ENCODE data around the gene COMP. TPM values are rescaled to one million over a fixed set of nuclear protein-coding genes. Genes with fewer than 3 reads are reported as not detected.
"Not testable (repeated sequence)": the region's sequence is repeated elsewhere in the genome, so short reads cannot be mapped to it uniquely, and the experiment has no call there.

The COMP gene
- total and polyA plus RNA-seq, 9 donors, result 0.88 to 96.3 (median 8.7) TPM

GRCh38 chr19:18737954-18738351 is 53.2 kb downstream of the COMP start:
- WGBS (ENCODE audit: insufficient coverage), result 80% methylated on average over 1 of the region's 1 CpG
- peaks cover 68% of the 10 kb centered on the region for H3K4me1 ChIP-seq (ENCODE audit: control insufficient read depth, insufficient read depth, low read length)

GRCh38 chr19:18737337-18737953 is 53.7 kb downstream of the COMP start:
- WGBS (ENCODE audit: insufficient coverage), result 47% methylated on average over 6 of the region's 10 CpGs
- H3K4me1 ChIP-seq (ENCODE audit: control insufficient read depth, insufficient read depth, low read length), result peaks cover 64% of the 10 kb centered on the region

More at GRCh38 chr19:18737954-18738351, 53.2 kb downstream of the COMP start:
- no peaks in the 10 kb centered on the region for H3K27me3 ChIP-seq (ENCODE audit: control insufficient read depth, insufficient read depth, low read length)
- no peaks in the 10 kb centered on the region for H3K36me3 ChIP-seq (ENCODE audit: control insufficient read depth, insufficient read depth, low read length)
- no peak overlapping the region for H3K27ac ChIP-seq (ENCODE audit: low read length)
- no peaks in the 10 kb centered on the region for H3K9me3 ChIP-seq (replicated peaks; ENCODE audit: control insufficient read depth, low read depth, low read length)
- H3K4me3 ChIP-seq (ENCODE audit: low read length), result no peak overlapping the region
- no peak for DNase-seq

GRCh38 chr19:18736415-18737336 is 54.4 kb downstream of the COMP start:
- Histone ChIP-seq H3K9me3 (replicated peaks; ENCODE audit: control insufficient read depth, low read depth, low read length) (no peaks in the 10 kb centered on the region), H3K36me3 (ENCODE audit: control insufficient read depth, insufficient read depth, low read length) (no peaks in the 10 kb centered on the region), H3K27me3 (ENCODE audit: control insufficient read depth, insufficient read depth, low read length) (no peaks in the 10 kb centered on the region), H3K4me1 (ENCODE audit: control insufficient read depth, insufficient read depth, low read length) (peaks cover 57% of the 10 kb centered on the region), H3K4me3 (ENCODE audit: low read length) (no peak overlapping the region), H3K27ac (ENCODE audit: low read length) (no peak overlapping the region)
- WGBS (ENCODE audit: insufficient coverage), result 71% methylated on average over 20 of the region's 27 CpGs
- peak; percentile 72 for DNase-seq

More at GRCh38 chr19:18737337-18737953, 53.7 kb downstream of the COMP start:
- Histone ChIP-seq H3K36me3 (ENCODE audit: control insufficient read depth, insufficient read depth, low read length) (no peaks in the 10 kb centered on the region), H3K27ac (ENCODE audit: low read length) (no peak overlapping the region), H3K9me3 (replicated peaks; ENCODE audit: control insufficient read depth, low read depth, low read length) (no peaks in the 10 kb centered on the region), H3K4me3 (ENCODE audit: low read length) (no peak overlapping the region), H3K27me3 (ENCODE audit: control insufficient read depth, insufficient read depth, low read length) (no peaks in the 10 kb centered on the region)
- no peak for DNase-seq

GRCh38 chr19:18735752-18736151 is 55.4 kb downstream of the COMP start:
- Histone ChIP-seq H3K4me3 (ENCODE audit: low read length) (no peak overlapping the region), H3K36me3 (ENCODE audit: control insufficient read depth, insufficient read depth, low read length) (no peaks in the 10 kb centered on the region), H3K27ac (ENCODE audit: low read length) (peak overlapping the region; percentile 42), H3K27me3 (ENCODE audit: control insufficient read depth, insufficient read depth, low read length) (no peaks in the 10 kb centered on the region), H3K4me1 (ENCODE audit: control insufficient read depth, insufficient read depth, low read length) (peaks cover 54% of the 10 kb centered on the region), H3K9me3 (replicated peaks; ENCODE audit: control insufficient read depth, low read depth, low read length) (no peaks in the 10 kb centered on the region)
- WGBS (ENCODE audit: insufficient coverage), result 81% methylated on average over 7 of the region's 9 CpGs
- peak; percentile 58 for DNase-seq

- no peaks in the 10 kb centered on the region for H3K9me3 ChIP-seq (replicated peaks; ENCODE audit: control insufficient read depth, low read depth, low read length)
- no peak for DNase-seq
- WGBS (ENCODE audit: insufficient coverage), result 83% methylated on average over 14 of the region's 14 CpGs
- H3K27ac ChIP-seq (ENCODE audit: low read length), result peak overlapping the region; percentile 42
- H3K36me3 ChIP-seq (ENCODE audit: control insufficient read depth, insufficient read depth, low read length), result no peaks in the 10 kb centered on the region
- H3K4me1 ChIP-seq (ENCODE audit: control insufficient read depth, insufficient read depth, low read length), result peaks cover 52% of the 10 kb centered on the region
- no peaks in the 10 kb centered on the region for H3K27me3 ChIP-seq (ENCODE audit: control insufficient read depth, insufficient read depth, low read length)
- H3K4me3 ChIP-seq (ENCODE audit: low read length), result no peak overlapping the region
Observed at GRCh38 chr19:18735324-18735723, 55.8 kb downstream of the COMP start.

GRCh38 chr19:18733762-18734332 is 57.3 kb downstream of the COMP start:
- DNase-seq; H3K9me3 ChIP-seq (replicated peaks; ENCODE audit: control insufficient read depth, low read depth, low read length); H3K4me3 ChIP-seq (ENCODE audit: low read length); H3K27me3 ChIP-seq (ENCODE audit: control insufficient read depth, insufficient read depth, low read length); H3K36me3 ChIP-seq (ENCODE audit: control insufficient read depth, insufficient read depth, low read length); H3K27ac ChIP-seq (ENCODE audit: low read length): not testable (repeated sequence)
- peaks cover 50% of the 10 kb centered on the region for H3K4me1 ChIP-seq (ENCODE audit: control insufficient read depth, insufficient read depth, low read length)
- 77% methylated on average over 9 of the region's 11 CpGs for WGBS (ENCODE audit: insufficient coverage)

- no peak overlapping the region for H3K4me3 ChIP-seq (ENCODE audit: low read length)
- H3K4me1 ChIP-seq (ENCODE audit: control insufficient read depth, insufficient read depth, low read length), result peaks cover 50% of the 10 kb centered on the region
- peak overlapping the region; percentile 35 for H3K27ac ChIP-seq (ENCODE audit: low read length)
- no peaks in the 10 kb centered on the region for H3K9me3 ChIP-seq (replicated peaks; ENCODE audit: control insufficient read depth, low read depth, low read length)
- H3K27me3 ChIP-seq (ENCODE audit: control insufficient read depth, insufficient read depth, low read length), result no peaks in the 10 kb centered on the region
- WGBS (ENCODE audit: insufficient coverage), result 39% methylated on average over 2 of the region's 11 CpGs
- no peaks in the 10 kb centered on the region for H3K36me3 ChIP-seq (ENCODE audit: control insufficient read depth, insufficient read depth, low read length)
- peak; percentile 61 for DNase-seq
Observed at GRCh38 chr19:18733196-18733647, 57.9 kb downstream of the COMP start.

Other genes with a start within 250 kb of the COMP start
- 98.8 TPM for gene FKBP8, start 247.7 kb downstream of the COMP start, total RNA-seq
- gene FKBP8, start 247.7 kb downstream of the COMP start, polyA plus RNA-seq (ENCODE audit: insufficient read depth in 1 of 8, insufficient read length in 8 of 8, low replicate concordance in 1 of 8), result 100 to 1,000 TPM; 124 to 150 (median 137) TPM
- 47.1 TPM for gene KXD1, start 233.4 kb downstream of the COMP start, total RNA-seq
- gene KXD1, start 233.4 kb downstream of the COMP start, polyA plus RNA-seq (ENCODE audit: insufficient read depth in 1 of 8, insufficient read length in 8 of 8, low replicate concordance in 1 of 8), result 10 to 100 TPM; 60.1 to 82.3 (median 75.3) TPM
- gene UBA52, start 219.4 kb downstream of the COMP start, total RNA-seq, result 1,370 TPM
- 1,000 to 10,000 TPM; 1,127 to 1,404 (median 1,245) TPM for gene UBA52, start 219.4 kb downstream of the COMP start, polyA plus RNA-seq (ENCODE audit: insufficient read depth in 1 of 8, insufficient read length in 8 of 8, low replicate concordance in 1 of 8)
- gene REX1BD, start 202.5 kb downstream of the COMP start, total RNA-seq, result 61.5 TPM
- 10 to 100 TPM; 27.4 to 45.1 (median 36.1) TPM for gene REX1BD, start 202.5 kb downstream of the COMP start, polyA plus RNA-seq (ENCODE audit: insufficient read depth in 1 of 8, insufficient read length in 8 of 8, low replicate concordance in 1 of 8)
- 35.0 TPM for gene CRLF1, start 184.5 kb downstream of the COMP start, total RNA-seq
- 10 to 100 TPM; 11.0 to 52.6 (median 36.1) TPM for gene CRLF1, start 184.5 kb downstream of the COMP start, polyA plus RNA-seq (ENCODE audit: insufficient read depth in 1 of 8, insufficient read length in 8 of 8, low replicate concordance in 1 of 8)
- 3.9 TPM for gene TMEM59L, start 178.4 kb downstream of the COMP start, total RNA-seq
- 10 to 100 TPM in 7 of 8 donors, 1 to 10 TPM in 1; 4.4 to 23.6 (median 15.1) TPM for gene TMEM59L, start 178.4 kb downstream of the COMP start, polyA plus RNA-seq (ENCODE audit: insufficient read depth in 1 of 8, insufficient read length in 8 of 8, low replicate concordance in 1 of 8)
- 2.0 TPM for gene KLHL26, start 154.3 kb downstream of the COMP start, total RNA-seq
- 1 to 10 TPM; 3.2 to 5.8 (median 4.1) TPM for gene KLHL26, start 154.3 kb downstream of the COMP start, polyA plus RNA-seq (ENCODE audit: insufficient read depth in 1 of 8, insufficient read length in 8 of 8, low replicate concordance in 1 of 8)
- gene CRTC1, start 107.6 kb downstream of the COMP start, total RNA-seq, result 4.3 TPM
- gene CRTC1, start 107.6 kb downstream of the COMP start, polyA plus RNA-seq (ENCODE audit: insufficient read depth in 1 of 8, insufficient read length in 8 of 8, low replicate concordance in 1 of 8), result 10 to 100 TPM; 11.5 to 18.7 (median 15.0) TPM
- gene UPF1, start 40.7 kb upstream of the COMP start, total RNA-seq, result 31.5 TPM
- 10 to 100 TPM; 29.8 to 44.3 (median 41.6) TPM for gene UPF1, start 40.7 kb upstream of the COMP start, polyA plus RNA-seq (ENCODE audit: insufficient read depth in 1 of 8, insufficient read length in 8 of 8, low replicate concordance in 1 of 8)
- gene CERS1, start 104.9 kb upstream of the COMP start, total RNA-seq, result 15.3 TPM
- 10 to 100 TPM; 23.7 to 41.2 (median 35.0) TPM for gene CERS1, start 104.9 kb upstream of the COMP start, polyA plus RNA-seq (ENCODE audit: insufficient read depth in 1 of 8, insufficient read length in 8 of 8, low replicate concordance in 1 of 8)
- 115 TPM for gene COPE, start 128.1 kb upstream of the COMP start, total RNA-seq
- gene COPE, start 128.1 kb upstream of the COMP start, polyA plus RNA-seq (ENCODE audit: insufficient read depth in 1 of 8, insufficient read length in 8 of 8, low replicate concordance in 1 of 8), result 100 to 1,000 TPM in 1 of 8 donors, 10 to 100 TPM in 7; 76.8 to 102 (median 94.1) TPM
- 41.3 TPM for gene DDX49, start 128.4 kb upstream of the COMP start, total RNA-seq
- 10 to 100 TPM; 37.6 to 51.5 (median 41.8) TPM for gene DDX49, start 128.4 kb upstream of the COMP start, polyA plus RNA-seq (ENCODE audit: insufficient read depth in 1 of 8, insufficient read length in 8 of 8, low replicate concordance in 1 of 8)
- 66.5 TPM for gene HOMER3, start 149.9 kb upstream of the COMP start, total RNA-seq
- 10 to 100 TPM; 63.6 to 80.8 (median 75.6) TPM for gene HOMER3, start 149.9 kb upstream of the COMP start, polyA plus RNA-seq (ENCODE audit: insufficient read depth in 1 of 8, insufficient read length in 8 of 8, low replicate concordance in 1 of 8)
- gene SUGP2, start 242.2 kb upstream of the COMP start, total RNA-seq, result 47.3 TPM
- 10 to 100 TPM; 47.5 to 82.0 (median 60.4) TPM for gene SUGP2, start 242.2 kb upstream of the COMP start, polyA plus RNA-seq (ENCODE audit: insufficient read depth in 1 of 8, insufficient read length in 8 of 8, low replicate concordance in 1 of 8)
- gene ARMC6, start 242.3 kb upstream of the COMP start, total RNA-seq, result 20.9 TPM
- gene ARMC6, start 242.3 kb upstream of the COMP start, polyA plus RNA-seq (ENCODE audit: insufficient read depth in 1 of 8, insufficient read length in 8 of 8, low replicate concordance in 1 of 8), result 10 to 100 TPM; 25.2 to 31.9 (median 30.0) TPM